Measurements from ENCODE around the gene LOXL1.

The LOXL1 gene

DNA sequence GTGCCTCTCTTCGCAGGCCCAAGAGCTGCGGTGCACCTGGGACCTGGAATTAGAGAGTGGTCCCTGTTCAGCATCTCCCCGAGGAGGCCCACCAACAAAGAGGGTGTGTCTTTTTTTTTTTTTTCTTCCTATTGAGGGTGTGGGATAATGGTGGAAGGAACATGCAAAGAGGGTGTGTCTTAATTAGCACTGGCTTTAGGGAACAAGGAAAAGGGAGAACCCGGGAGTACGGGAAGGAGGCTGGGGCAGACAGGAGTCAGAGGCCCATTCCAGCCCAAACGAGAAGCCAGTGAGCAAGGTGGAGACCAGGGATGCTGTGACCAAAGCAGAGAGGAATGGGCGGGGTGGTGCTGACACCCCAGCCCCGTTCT, 429 bp upstream of the LOXL1 start:
- ATAC-seq (ENCODE audit: low read depth) (no peak; the same call in 1 of the 3 replicates), DNase-seq (ENCODE audit: low spot score) (no peak)
- Histone ChIP-seq H3K9me3 (ENCODE audit: severe bottlenecking) (no peaks in the 10 kb centered on the region), H3K27ac (ENCODE audit: poor library complexity, severe bottlenecking) (peak overlapping the region; percentile 70), H3K27me3 (ENCODE audit: insufficient read depth, poor library complexity, severe bottlenecking) (no peaks in the 10 kb centered on the region), H3K4me3 (ENCODE audit: severe bottlenecking) (peak overlapping the region; percentile 47), H3K36me3 (ENCODE audit: low read depth) (no peaks in the 10 kb centered on the region), H3K4me1 (ENCODE audit: insufficient read depth, poor library complexity, severe bottlenecking) (peaks cover 20% of the 10 kb centered on the region)
- TF ChIP-seq, protein P1, sequence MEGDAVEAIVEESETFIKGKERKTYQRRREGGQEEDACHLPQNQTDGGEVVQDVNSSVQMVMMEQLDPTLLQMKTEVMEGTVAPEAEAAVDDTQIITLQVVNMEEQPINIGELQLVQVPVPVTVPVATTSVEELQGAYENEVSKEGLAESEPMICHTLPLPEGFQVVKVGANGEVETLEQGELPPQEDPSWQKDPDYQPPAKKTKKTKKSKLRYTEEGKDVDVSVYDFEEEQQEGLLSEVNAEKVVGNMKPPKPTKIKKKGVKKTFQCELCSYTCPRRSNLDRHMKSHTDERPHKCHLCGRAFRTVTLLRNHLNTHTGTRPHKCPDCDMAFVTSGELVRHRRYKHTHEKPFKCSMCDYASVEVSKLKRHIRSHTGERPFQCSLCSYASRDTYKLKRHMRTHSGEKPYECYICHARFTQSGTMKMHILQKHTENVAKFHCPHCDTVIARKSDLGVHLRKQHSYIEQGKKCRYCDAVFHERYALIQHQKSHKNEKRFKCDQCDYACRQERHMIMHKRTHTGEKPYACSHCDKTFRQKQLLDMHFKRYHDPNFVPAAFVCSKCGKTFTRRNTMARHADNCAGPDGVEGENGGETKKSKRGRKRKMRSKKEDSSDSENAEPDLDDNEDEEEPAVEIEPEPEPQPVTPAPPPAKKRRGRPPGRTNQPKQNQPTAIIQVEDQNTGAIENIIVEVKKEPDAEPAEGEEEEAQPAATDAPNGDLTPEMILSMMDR (IDR thresholded peaks at IDR 0.05; ENCODE audit: poor library complexity, severe bottlenecking): no peak

DNA sequence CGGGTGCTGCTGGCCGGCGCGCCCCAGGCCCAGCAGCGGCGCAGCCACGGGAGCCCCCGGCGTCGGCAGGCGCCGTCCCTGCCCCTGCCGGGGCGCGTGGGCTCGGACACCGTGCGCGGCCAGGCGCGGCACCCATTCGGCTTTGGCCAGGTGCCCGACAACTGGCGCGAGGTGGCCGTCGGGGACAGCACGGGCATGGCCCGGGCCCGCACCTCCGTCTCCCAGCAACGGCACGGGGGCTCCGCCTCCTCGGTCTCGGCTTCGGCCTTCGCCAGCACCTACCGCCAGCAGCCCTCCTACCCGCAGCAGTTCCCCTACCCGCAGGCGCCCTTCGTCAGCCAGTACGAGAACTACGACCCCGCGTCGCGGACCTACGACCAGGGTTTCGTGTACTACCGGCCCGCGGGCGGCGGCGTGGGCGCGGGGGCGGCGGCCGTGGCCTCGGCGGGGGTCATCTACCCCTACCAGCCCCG, 777 bp downstream of the LOXL1 start:
- Histone ChIP-seq H3K4me1 (ENCODE audit: insufficient read depth, poor library complexity, severe bottlenecking) (peaks cover 20% of the 10 kb centered on the region), H3K27ac (ENCODE audit: poor library complexity, severe bottlenecking) (peak overlapping the region; percentile 70), H3K36me3 (ENCODE audit: low read depth) (no peaks in the 10 kb centered on the region), H3K4me3 (ENCODE audit: severe bottlenecking) (peak overlapping the region; percentile 47), H3K9me3 (ENCODE audit: severe bottlenecking) (no peaks in the 10 kb centered on the region), H3K27me3 (ENCODE audit: insufficient read depth, poor library complexity, severe bottlenecking) (no peaks in the 10 kb centered on the region)
- peak; percentile 5 for ATAC-seq (ENCODE audit: low read depth)
- no peak for DNase-seq (ENCODE audit: low spot score)
- TF ChIP-seq, protein P1 (IDR thresholded peaks at IDR 0.05; ENCODE audit: poor library complexity, severe bottlenecking): no peak

DNA sequence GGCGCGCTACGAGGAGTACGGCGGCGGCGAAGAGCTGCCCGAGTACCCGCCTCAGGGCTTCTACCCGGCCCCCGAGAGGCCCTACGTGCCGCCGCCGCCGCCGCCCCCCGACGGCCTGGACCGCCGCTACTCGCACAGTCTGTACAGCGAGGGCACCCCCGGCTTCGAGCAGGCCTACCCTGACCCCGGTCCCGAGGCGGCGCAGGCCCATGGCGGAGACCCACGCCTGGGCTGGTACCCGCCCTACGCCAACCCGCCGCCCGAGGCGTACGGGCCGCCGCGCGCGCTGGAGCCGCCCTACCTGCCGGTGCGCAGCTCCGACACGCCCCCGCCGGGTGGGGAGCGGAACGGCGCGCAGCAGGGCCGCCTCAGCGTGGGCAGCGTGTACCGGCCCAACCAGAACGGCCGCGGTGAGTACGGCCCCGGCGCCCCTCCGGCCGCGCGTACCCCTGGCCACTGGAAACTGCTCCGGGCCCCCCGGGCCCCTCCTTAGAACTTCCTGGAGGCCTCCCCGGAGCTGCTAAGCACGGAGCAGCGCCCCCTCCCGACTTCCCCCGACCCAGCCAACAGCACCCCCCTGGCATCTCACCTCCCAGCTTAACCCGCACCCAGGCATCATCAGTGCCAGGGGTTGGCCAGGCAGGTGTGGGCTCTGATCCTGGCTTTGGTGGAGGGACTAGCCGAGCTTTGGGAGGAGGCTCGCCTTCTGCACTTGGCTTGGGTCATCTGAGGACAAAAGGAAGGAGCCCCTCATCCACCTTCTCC, 1.4 kb downstream of the LOXL1 start:
- no peak for DNase-seq (ENCODE audit: low spot score)

DNA sequence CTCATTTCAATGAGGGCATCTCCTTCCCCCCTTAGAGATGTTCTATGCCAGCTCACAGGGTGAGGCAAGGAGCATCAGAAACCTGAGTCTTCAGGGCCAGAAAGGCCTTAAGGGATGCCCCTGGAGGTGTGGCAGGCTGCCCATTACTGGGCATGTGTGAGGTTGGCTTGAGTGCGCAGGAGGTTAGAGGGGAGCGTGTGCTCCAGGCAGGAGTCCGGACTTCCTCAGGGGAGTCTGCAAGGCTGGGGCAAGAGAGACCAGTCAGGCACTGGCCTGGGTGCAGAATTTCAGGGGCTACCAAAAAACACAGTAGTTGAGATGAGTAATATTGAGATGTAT, 1.9 kb downstream of the LOXL1 start:
- TF ChIP-seq, protein P1 (IDR thresholded peaks at IDR 0.05; ENCODE audit: poor library complexity, severe bottlenecking): no peak
- ATAC-seq (ENCODE audit: low read depth) (no peak), DNase-seq (ENCODE audit: low spot score) (no peak)
- no peaks in the 10 kb centered on the region for H3K9me3 ChIP-seq (ENCODE audit: severe bottlenecking)
- no peaks in the 10 kb centered on the region for H3K36me3 ChIP-seq (ENCODE audit: low read depth)
- no peaks in the 10 kb centered on the region for H3K27me3 ChIP-seq (ENCODE audit: insufficient read depth, poor library complexity, severe bottlenecking)
- H3K4me1 ChIP-seq (ENCODE audit: insufficient read depth, poor library complexity, severe bottlenecking): peaks cover 20% of the 10 kb centered on the region
- H3K4me3 ChIP-seq (ENCODE audit: severe bottlenecking): peak overlapping the region; percentile 47
- H3K27ac ChIP-seq (ENCODE audit: poor library complexity, severe bottlenecking): peak overlapping the region; percentile 70

More for the DNA sequence above, 1.4 kb downstream of the LOXL1 start:
- H3K4me1 ChIP-seq (ENCODE audit: insufficient read depth, poor library complexity, severe bottlenecking): peaks cover 20% of the 10 kb centered on the region
- peak; percentile 65 for ATAC-seq (ENCODE audit: low read depth)
- TF ChIP-seq, protein P1 (IDR thresholded peaks at IDR 0.05; ENCODE audit: poor library complexity, severe bottlenecking): peak; percentile 93
- peak overlapping the region; percentile 70 for H3K27ac ChIP-seq (ENCODE audit: poor library complexity, severe bottlenecking)
- H3K36me3 ChIP-seq (ENCODE audit: low read depth): no peaks in the 10 kb centered on the region
- H3K4me3 ChIP-seq (ENCODE audit: severe bottlenecking): peak overlapping the region; percentile 47
- no peaks in the 10 kb centered on the region for H3K27me3 ChIP-seq (ENCODE audit: insufficient read depth, poor library complexity, severe bottlenecking)
- H3K9me3 ChIP-seq (ENCODE audit: severe bottlenecking): no peaks in the 10 kb centered on the region

Data from RWPE2 (cell line).